Esophagus squamous epithelium (tissue), 5 donors: ENCODE results near the gene PPY. TPM values are rescaled to one million over a fixed set of nuclear protein-coding genes. Genes with fewer than 3 reads are reported as not detected.

Source experiments
- DNase-seq: peaks from one replicate; lab custom pipeline; 2025; lab: John Stamatoyannopoulos, UW
- H3K27ac ChIP-seq, 4 donors: fragments of 200-600 bp; sonication (generic); one replicate each; pipeline ENCODE4 v1.5.1; 2016 to 2019; ENCODE audit warnings: mild to moderate bottlenecking in 1 of 4
- H3K27me3 ChIP-seq, 4 donors: fragments of 200-600 bp; sonication (generic); 1 replicate in 3 of 4; 2 replicates in 1 of 4; pipeline versions ENCODE4 v1.5.1 to v1.6.0; 2017 to 2021; ENCODE audit warnings: antibody characterized with exemption in 1 of 4
- H3K36me3 ChIP-seq, 3 donors: fragments of 200-600 bp; sonication (generic); one replicate each; pipeline ENCODE4 v1.5.1; 2016 to 2019
- H3K4me1 ChIP-seq, 3 donors: fragments of 200-600 bp; sonication (generic); one replicate each; pipeline ENCODE4 v1.5.1; 2017 to 2019
- H3K4me3 ChIP-seq, 4 donors: fragments of 200-600 bp; sonication (generic); 1 replicate in 3 of 4; 2 replicates in 1 of 4; pipeline ENCODE4 v1.5.1; 2016 to 2019; ENCODE audit warnings: mild to moderate bottlenecking in 2 of 4, moderate library complexity in 1 of 4
- H3K9me3 ChIP-seq, 3 donors: fragments of 200-600 bp; sonication (generic); one replicate each; pipeline ENCODE4 v1.5.1; 2016 to 2019
- POLR2A ChIP-seq, 4 donors: fragments of 450-650 bp; IDR thresholded peaks; one replicate each; pipeline ENCODE4 v1.6.1; 2017; ENCODE audit warnings: antibody characterized with exemption in 4 of 4, mild to moderate bottlenecking in 4 of 4, moderate library complexity in 3 of 4
- WGBS, 2 donors: methylation state at CpG; one replicate each; pipeline ENCODE4 v1.1.5; 2018; 5-methylcytosine and 5-hydroxymethylcytosine counted together
- intact Hi-C: fragments of 100-400 bp; cut with DNase I; formaldehyde crosslinking; loops from one replicate; pipeline ENCODE4 v1.15.0; 2022
- total RNA-seq, 4 donors: library from RNA; depleted of rRNA; stranded (reverse); fragments of >200 nt; gene quantifications; one replicate each; pipeline ENCODE4 v1.1.0, GENCODE V29; 2016
- TF ChIP-seq, protein P1 (sequence below), 6 experiments: fragments of 450-650 bp in 4 of 6; fragments of 200-600 bp in 2 of 6; sonication (generic) in 2 of 6; IDR thresholded peaks; one replicate each; pipeline ENCODE4 v1.5.1; 2016 to 2019; ENCODE audit warnings: antibody characterized with exemption in 6 of 6, mild to moderate bottlenecking in 4 of 6, moderate library complexity in 4 of 6
- donor health status: DM: yes; HTN: yes; CAD: no.

The PPY gene
- total RNA-seq, 4 donors from 2014 or later = not detected

DNA sequence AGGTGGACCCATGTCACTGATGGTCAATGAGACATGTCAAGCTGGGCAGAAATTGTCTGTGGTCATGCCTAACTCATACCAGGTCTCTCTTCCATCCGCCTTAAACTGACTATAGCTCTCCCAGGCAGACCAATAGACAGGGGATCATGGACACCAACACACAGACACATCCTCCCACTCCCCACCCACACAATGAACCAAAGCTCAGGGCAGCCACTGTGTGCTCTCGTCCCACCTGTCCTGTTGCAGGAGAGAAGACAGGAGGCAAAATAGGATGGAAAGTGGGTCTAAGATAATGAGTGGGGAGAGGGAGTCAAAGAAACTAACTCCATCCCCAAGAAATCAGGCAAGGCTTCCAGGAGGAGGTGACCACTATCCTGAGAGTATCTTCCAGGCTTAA lies 8.3 kb upstream of the PPY start:
- TF ChIP-seq, protein P1, sequence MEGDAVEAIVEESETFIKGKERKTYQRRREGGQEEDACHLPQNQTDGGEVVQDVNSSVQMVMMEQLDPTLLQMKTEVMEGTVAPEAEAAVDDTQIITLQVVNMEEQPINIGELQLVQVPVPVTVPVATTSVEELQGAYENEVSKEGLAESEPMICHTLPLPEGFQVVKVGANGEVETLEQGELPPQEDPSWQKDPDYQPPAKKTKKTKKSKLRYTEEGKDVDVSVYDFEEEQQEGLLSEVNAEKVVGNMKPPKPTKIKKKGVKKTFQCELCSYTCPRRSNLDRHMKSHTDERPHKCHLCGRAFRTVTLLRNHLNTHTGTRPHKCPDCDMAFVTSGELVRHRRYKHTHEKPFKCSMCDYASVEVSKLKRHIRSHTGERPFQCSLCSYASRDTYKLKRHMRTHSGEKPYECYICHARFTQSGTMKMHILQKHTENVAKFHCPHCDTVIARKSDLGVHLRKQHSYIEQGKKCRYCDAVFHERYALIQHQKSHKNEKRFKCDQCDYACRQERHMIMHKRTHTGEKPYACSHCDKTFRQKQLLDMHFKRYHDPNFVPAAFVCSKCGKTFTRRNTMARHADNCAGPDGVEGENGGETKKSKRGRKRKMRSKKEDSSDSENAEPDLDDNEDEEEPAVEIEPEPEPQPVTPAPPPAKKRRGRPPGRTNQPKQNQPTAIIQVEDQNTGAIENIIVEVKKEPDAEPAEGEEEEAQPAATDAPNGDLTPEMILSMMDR (IDR thresholded peaks at IDR 0.05) = no peak
- no peak for TF ChIP-seq POLR2A (IDR thresholded peaks at IDR 0.05)
- Histone ChIP-seq H3K27me3 (peaks cover 13 to 89% (median 20%) of the 10 kb centered on the region in 4 donors), H3K9me3 (no peaks in the 10 kb centered on the region), H3K27ac (no peak overlapping the region), H3K4me1 (peaks cover 0 to 16% (median 7%) of the 10 kb centered on the region in 3 donors), H3K36me3 (no peaks in the 10 kb centered on the region), H3K4me3 (no peak overlapping the region)
- no peak for DNase-seq
- WGBS, 2 donors = 67 to 83% methylated on average over 1 to 2 of the region's 2 CpGs
- intact Hi-C loops = no loop called here

DNA sequence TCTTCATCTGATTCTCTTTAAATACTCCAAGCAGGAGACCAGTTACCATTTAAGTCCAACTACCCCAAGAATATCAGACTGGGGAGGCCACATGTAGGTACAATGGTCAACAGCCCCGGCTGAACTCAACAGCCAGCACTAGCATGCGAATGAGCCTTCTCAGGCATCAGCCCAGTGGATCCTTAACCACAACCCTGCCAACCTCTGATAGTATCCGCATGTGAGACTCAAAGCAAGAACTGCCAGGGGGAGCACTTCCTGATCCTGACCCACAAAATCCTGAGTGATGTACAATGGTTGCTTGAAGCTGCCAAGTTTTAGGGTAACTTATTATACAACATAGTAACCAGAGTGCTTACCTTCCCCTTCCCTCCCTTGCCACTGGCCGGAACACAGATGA lies 7.5 kb upstream of the PPY start:
- peaks cover 0 to 16% (median 7%) of the 10 kb centered on the region in 3 donors for H3K4me1 ChIP-seq
- 47 to 68% methylated on average over 3 to 4 of the region's 4 CpGs for WGBS, 2 donors
- H3K4me3 ChIP-seq = no peak overlapping the region
- no peak for DNase-seq
- intact Hi-C loops = loop anchor here (10.0 kb wide), 1 partner anchor 45 kb away; no protein-coding TSS in a partner anchor
- TF ChIP-seq, protein P1 (IDR thresholded peaks at IDR 0.05) = no peak
- no peak for TF ChIP-seq POLR2A (IDR thresholded peaks at IDR 0.05)
- H3K9me3 ChIP-seq = no peaks in the 10 kb centered on the region
- H3K27me3 ChIP-seq = peaks cover 13 to 81% (median 20%) of the 10 kb centered on the region in 4 donors
- no peaks in the 10 kb centered on the region for H3K36me3 ChIP-seq
- no peak overlapping the region for H3K27ac ChIP-seq

DNA sequence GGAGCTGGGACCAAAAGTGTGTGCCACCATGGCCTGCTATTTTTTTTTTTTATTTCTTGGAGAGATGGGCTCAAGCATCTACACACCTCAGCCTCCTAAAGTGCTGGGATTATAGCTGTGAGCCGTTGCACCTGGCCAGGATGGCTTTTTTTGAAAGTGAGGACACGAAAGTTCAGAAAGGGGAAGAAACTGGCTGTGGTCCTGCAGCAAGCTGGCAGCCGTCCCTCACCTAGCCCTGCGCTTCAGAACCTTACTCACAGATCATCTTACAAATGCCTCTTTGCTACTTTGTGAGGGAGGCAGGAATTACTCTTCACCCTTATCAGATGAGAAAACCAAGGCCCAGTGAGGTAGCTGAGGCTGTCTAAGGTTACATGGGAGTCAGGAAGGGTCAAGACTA lies 4.5 kb upstream of the PPY start:
- peaks cover 0 to 51% (median 4%) of the 10 kb centered on the region in 4 donors for H3K27me3 ChIP-seq
- 51 to 54% methylated on average over 3 to 4 of the region's 4 CpGs for WGBS, 2 donors
- H3K4me1 ChIP-seq = peaks cover 0 to 8% (median 0%) of the 10 kb centered on the region in 3 donors
- no peak overlapping the region for H3K4me3 ChIP-seq
- H3K9me3 ChIP-seq = no peaks in the 10 kb centered on the region
- no peaks in the 10 kb centered on the region for H3K36me3 ChIP-seq
- DNase-seq = no peak
- intact Hi-C loops = loop anchor here (10.0 kb wide), 1 partner anchor 48 kb away; no protein-coding TSS in a partner anchor
- TF ChIP-seq, protein P1 (IDR thresholded peaks at IDR 0.05) = no peak
- TF ChIP-seq POLR2A (IDR thresholded peaks at IDR 0.05) = no peak
- no peak overlapping the region for H3K27ac ChIP-seq

DNA sequence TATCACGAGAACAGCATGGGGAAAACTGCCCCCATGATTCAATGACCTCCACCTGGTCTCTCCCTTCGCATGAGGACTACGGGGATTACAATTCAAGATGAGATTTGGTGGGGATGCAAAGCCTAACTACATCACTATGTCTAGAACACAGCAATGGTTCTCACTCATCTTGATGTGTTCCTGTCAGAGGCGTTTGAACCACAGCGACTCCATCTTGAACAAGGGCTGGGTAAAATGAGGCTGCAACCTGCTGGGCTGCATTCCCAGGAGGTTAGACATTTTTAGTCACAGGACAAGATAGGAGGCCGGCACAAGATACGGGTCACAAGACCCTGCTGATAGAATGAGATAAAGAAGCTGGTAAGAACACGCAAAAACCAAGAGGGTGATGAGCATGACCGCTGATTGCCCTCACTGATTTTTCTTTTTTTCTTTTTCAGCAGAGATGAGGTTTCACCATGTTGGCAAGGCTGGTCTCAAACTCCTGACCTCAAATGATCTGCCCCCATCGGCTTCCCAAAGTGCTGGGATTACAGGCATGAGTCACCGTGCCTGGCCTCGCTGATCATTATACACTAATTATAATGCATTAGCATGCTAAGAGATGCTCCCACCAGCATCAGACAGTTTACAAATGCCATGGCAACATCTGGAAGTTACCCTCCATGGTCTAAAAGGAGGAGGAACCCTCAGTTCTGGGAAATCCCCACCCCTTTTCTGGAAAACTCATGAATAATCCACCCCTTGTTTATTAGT lies 3.0 kb upstream of the PPY start:
- Histone ChIP-seq H3K4me3 (no peak overlapping the region), H3K27ac (no peak overlapping the region), H3K36me3 (no peaks in the 10 kb centered on the region), H3K27me3 (peaks cover 0 to 38% (median 0%) of the 10 kb centered on the region in 4 donors), H3K4me1 (peaks cover 0 to 8% (median 0%) of the 10 kb centered on the region in 3 donors), H3K9me3 (no peaks in the 10 kb centered on the region)
- intact Hi-C loops = loop anchor here (10.0 kb wide), 1 partner anchor 50 kb away; no protein-coding TSS in a partner anchor
- DNase-seq = no peak
- WGBS, 2 donors = 69 to 78% methylated on average over 9 to 10 of the region's 12 CpGs
- TF ChIP-seq POLR2A (IDR thresholded peaks at IDR 0.05) = no peak
- TF ChIP-seq, protein P1 (IDR thresholded peaks at IDR 0.05) = no peak

DNA sequence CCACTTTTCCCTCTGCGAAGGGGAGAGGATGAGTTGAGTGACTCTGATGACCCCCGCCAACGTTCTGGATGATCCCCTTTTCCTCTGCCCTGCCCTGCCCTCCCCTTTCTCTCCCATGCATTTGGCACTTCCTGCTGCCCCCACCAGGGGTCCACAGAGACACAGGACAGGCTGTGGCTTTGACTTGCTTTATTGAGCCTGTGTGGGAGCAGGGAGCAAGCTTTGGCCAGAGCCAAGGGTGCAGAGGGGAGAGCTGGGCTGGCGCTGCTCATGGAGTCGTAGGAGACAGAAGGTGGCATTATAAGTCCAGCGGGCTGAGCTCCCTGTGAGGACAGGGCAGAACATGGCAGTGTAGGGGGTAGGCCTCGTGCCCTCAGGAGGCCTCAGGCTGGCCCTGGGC lies 1.6 kb downstream of the PPY start:
- H3K27me3 ChIP-seq = peaks cover 0 to 44% (median 4%) of the 10 kb centered on the region in 4 donors
- WGBS, 2 donors = 54 to 67% methylated on average over 3 of the region's 7 CpGs
- no peak overlapping the region for H3K4me3 ChIP-seq
- H3K27ac ChIP-seq = no peak overlapping the region
- no peaks in the 10 kb centered on the region for H3K36me3 ChIP-seq
- DNase-seq = no peak
- H3K9me3 ChIP-seq = no peaks in the 10 kb centered on the region
- peaks cover 6 to 18% (median 8%) of the 10 kb centered on the region in 3 donors for H3K4me1 ChIP-seq
- intact Hi-C loops = loop anchor here (10.0 kb wide), 1 partner anchor 54 kb away; no protein-coding TSS in a partner anchor
- no peak for TF ChIP-seq POLR2A (IDR thresholded peaks at IDR 0.05)
- TF ChIP-seq, protein P1 (IDR thresholded peaks at IDR 0.05) = peak in 3 of 6 experiments; percentile 12 to 18 (median 14)
